ENCODE results near the gene SLC12A4.
"Not testable (repeated sequence)": the region's sequence is repeated elsewhere in the genome, so short reads cannot be mapped to it uniquely, and the experiment has no call there.

SLC12A4 gene

DNA sequence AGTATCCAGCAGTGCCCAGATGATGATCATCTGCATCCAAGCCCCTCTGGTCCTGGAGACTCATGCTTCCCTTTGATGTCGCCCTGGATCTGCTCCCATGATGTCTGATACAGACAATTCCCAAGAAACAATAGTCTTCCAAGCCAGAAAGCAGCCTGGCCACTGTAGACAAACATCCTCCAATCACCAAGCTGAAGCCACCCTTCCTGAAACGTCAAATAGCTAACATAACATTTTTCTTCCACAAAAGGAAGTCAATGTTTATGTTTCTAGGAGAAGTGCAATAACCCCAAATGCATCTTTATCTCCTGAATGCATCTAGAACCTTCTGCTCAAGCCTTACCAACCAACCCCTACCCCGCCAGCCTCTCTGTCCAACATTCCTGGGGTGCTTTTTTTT lies 32.0 kb upstream of the SLC12A4 start:
- TF ChIP-seq FOXP2 (optimal IDR thresholded peaks at IDR 0.05; ENCODE audit: control extremely low read depth, extremely low read length, insufficient read depth) (no peak), POLR2AphosphoS5 (IDR thresholded peaks at IDR 0.05; ENCODE audit: borderline replicate concordance, low read depth, low read length) (no peak), EZH2 (IDR thresholded peaks at IDR 0.05) (no peak)
- no peak overlapping the region for H3K9ac ChIP-seq (ENCODE audit: insufficient read length)
- H3K9me3 ChIP-seq (ENCODE audit: low read depth, low read length) = no peaks in the 10 kb centered on the region
- no peaks in the 10 kb centered on the region for H3K36me3 ChIP-seq (ENCODE audit: insufficient read depth, low read length)
- no peak overlapping the region for H3K4me3 ChIP-seq
- DNase-seq (ENCODE audit: low read depth, low spot score) = no peak
- no peak overlapping the region for H3K27ac ChIP-seq

GRCh38 chr16:67999985-68000384 lies 31.5 kb upstream of the SLC12A4 start:
- no peaks in the 10 kb centered on the region for H3K36me3 ChIP-seq (ENCODE audit: insufficient read depth, low read length)
- H3K9ac ChIP-seq (ENCODE audit: insufficient read length) = no peak overlapping the region
- no peak for TF ChIP-seq EZH2 (IDR thresholded peaks at IDR 0.05)
- TF ChIP-seq FOXP2 (optimal IDR thresholded peaks at IDR 0.05; ENCODE audit: control extremely low read depth, extremely low read length, insufficient read depth) = no peak
- no peak for TF ChIP-seq POLR2AphosphoS5 (IDR thresholded peaks at IDR 0.05; ENCODE audit: borderline replicate concordance, low read depth, low read length)
- H3K27ac ChIP-seq = no peak overlapping the region
- no peaks in the 10 kb centered on the region for H3K9me3 ChIP-seq (ENCODE audit: low read depth, low read length)
- DNase-seq (ENCODE audit: low read depth, low spot score) = no peak
- no peak overlapping the region for H3K4me3 ChIP-seq

DNA sequence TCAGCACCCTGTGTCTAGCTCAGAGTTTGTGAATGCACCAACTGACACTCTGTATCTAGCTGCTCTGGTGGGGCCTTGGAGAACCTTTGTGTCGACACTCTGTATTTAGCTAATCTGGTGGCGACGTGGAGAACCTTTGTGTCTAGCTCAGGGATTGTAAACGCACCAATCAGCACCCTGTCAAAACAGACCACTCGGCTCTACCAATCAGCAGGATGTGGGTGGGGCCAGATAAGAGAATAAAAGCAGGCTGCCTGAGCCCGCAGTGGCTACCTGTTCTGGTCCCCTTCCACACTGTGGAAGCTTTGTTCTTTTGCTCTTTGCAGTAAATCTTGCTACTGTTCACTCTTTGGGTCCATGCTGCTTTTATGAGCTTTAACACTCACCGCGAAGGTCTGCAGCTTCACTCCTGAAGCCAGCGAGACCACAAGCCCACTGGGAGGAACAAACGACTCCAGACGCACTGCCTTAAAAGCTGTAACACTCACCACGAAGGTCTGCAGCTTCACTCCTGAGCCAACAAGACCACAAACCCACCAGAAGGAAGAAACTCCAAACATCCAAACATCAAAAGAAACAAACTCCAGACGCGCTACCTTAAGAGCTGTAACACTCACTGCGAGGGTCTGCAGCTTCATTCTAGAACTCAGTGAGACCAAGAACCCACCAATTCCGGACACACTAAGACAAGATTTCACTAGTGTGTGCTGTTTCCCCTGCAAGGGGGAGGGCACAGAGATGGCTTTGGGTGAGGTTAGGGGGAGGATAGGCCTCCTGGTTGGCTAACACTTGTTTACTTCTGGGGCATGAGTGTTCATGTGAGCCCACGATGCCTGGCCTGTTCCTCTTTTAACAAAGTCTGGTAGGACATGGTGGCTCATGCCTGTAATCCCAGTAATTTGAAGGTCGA lies 30.6 kb upstream of the SLC12A4 start, which contains the start of gene DPEP2:
Gene DPEP2 (minus strand): TSS at position 706 of the 910 bp plus-strand sequence. CDS start 6,272 bp downstream, outside the sequence.
- not testable (repeated sequence) for H3K9me3 ChIP-seq (ENCODE audit: low read depth, low read length); DNase-seq (ENCODE audit: low read depth, low spot score); H3K27ac ChIP-seq; H3K9ac ChIP-seq (ENCODE audit: insufficient read length); H3K4me3 ChIP-seq; H3K36me3 ChIP-seq (ENCODE audit: insufficient read depth, low read length)

DNA sequence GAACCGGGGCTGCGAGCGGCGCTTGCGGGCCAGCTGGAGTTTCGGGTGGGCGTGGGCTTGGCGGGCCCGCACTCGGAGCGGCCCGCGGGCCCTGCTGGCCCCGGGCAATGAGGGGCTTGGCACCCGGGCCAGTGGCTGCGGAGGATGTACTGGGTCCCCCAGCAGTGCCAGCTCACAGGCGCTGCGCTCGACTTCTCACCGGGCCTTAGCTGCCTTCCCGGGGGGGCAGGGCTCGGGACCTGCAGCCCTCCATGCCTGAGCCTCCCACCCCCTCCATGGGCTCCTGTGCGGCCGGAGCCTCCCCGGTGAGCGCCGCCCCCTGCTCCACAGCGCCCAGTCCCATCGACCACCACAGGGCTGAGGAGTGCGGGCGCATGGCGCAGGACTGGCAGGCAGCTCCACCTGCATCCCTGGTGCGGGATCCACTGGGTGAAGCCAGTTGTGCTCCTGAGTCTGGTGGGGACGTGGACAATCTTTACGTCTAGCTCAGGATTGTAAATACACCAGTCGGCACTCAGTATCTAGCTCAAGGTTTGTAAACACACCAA lies 29.9 kb upstream of the SLC12A4 start:
- DNase-seq (ENCODE audit: low read depth, low spot score) = not testable (repeated sequence)

GRCh38 chr16:67996666-67997065 lies 28.2 kb upstream of the SLC12A4 start:
- H3K9ac ChIP-seq (ENCODE audit: insufficient read length) = no peak overlapping the region
- TF ChIP-seq POLR2AphosphoS5 (IDR thresholded peaks at IDR 0.05; ENCODE audit: borderline replicate concordance, low read depth, low read length) (no peak), EZH2 (IDR thresholded peaks at IDR 0.05) (no peak), FOXP2 (optimal IDR thresholded peaks at IDR 0.05; ENCODE audit: control extremely low read depth, extremely low read length, insufficient read depth) (no peak)

More for the DNA sequence above, 29.9 kb upstream of the SLC12A4 start:
- H3K36me3 ChIP-seq (ENCODE audit: insufficient read depth, low read length); H3K4me3 ChIP-seq; H3K9me3 ChIP-seq (ENCODE audit: low read depth, low read length); H3K27ac ChIP-seq; H3K9ac ChIP-seq (ENCODE audit: insufficient read length): not testable (repeated sequence)

GRCh38 chr16:67995423-67995822 lies 27.0 kb upstream of the SLC12A4 start:
- DNase-seq (ENCODE audit: low read depth, low spot score) = no peak
- TF ChIP-seq FOXP2 (optimal IDR thresholded peaks at IDR 0.05; ENCODE audit: control extremely low read depth, extremely low read length, insufficient read depth) = no peak
- H3K27ac ChIP-seq = no peak overlapping the region
- H3K9ac ChIP-seq (ENCODE audit: insufficient read length) = no peak overlapping the region
- no peaks in the 10 kb centered on the region for H3K36me3 ChIP-seq (ENCODE audit: insufficient read depth, low read length)
- H3K4me3 ChIP-seq = no peak overlapping the region
- no peaks in the 10 kb centered on the region for H3K9me3 ChIP-seq (ENCODE audit: low read depth, low read length)

More at GRCh38 chr16:67996666-67997065, 28.2 kb upstream of the SLC12A4 start:
- Histone ChIP-seq H3K27ac (no peak overlapping the region), H3K36me3 (ENCODE audit: insufficient read depth, low read length) (no peaks in the 10 kb centered on the region), H3K4me3 (no peak overlapping the region), H3K9me3 (ENCODE audit: low read depth, low read length) (no peaks in the 10 kb centered on the region)
- no peak for DNase-seq (ENCODE audit: low read depth, low spot score)

DNA sequence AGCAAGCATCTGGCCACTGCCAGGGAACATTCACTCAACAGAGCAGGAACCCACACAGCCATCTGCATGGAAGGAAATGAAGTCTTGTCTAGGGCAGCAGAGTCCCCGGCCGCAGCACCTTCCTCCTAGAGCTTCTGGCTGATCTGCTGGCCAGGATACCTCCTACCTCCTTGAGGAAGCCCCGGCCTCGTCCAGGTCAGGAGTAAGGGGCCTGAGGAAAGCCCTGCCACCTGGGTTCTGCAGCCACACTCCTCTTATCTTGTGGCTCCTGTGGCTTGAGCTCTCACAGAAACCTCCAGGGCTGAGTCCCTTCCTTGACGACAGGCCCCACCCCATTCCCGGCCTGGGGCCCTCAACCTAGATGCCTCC lies 25.6 kb upstream of the SLC12A4 start:
- H3K36me3 ChIP-seq (ENCODE audit: insufficient read depth, low read length); H3K9me3 ChIP-seq (ENCODE audit: low read depth, low read length); H3K27ac ChIP-seq; H3K4me3 ChIP-seq; H3K9ac ChIP-seq (ENCODE audit: insufficient read length); DNase-seq (ENCODE audit: low read depth, low spot score): not testable (repeated sequence)

DNA sequence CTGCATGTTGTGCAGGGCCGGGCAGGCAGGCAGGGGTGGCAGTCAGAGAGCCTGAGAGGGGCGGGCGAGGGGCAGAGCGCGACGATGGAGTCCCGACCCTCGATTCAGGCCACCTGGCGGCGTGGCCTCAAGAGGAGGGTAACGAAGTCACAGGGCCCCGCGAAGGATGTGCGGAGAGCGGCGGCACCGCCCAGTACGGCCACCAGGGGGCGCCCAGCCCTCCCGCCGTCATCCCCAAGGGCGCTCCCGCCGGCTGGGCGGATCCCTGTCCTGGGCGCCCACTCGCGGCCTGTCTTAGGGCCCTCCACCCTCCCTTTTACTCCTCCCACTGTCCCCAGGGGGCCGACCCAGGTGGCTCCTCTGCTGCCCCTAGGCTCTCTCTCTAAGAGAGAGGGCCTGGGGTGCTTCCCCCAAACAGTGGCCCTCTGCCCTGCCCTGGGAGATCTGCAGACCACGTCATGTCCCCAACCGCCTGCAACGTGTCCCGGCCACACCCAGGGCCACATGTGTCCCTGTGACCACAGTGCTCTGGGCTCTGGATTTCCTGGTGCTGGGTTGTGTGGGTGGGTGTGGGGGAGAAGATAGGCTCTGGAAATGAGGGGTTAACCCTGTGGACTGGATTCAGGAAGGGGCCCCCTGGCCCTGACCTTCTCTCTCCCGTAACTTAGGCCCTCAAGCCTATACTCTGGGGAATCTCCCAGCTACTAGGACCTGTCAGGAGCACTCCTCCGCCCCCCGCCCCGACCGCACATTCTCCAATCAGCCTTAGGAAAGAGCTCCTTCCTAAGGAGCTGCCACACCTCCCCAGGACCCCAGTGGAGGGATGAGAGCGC lies 25.0 kb upstream of the SLC12A4 start:
- no peak overlapping the region for H3K27ac ChIP-seq

More for the DNA sequence above, 25.0 kb upstream of the SLC12A4 start:
- TF ChIP-seq EZH2 (IDR thresholded peaks at IDR 0.05) = no peak
- TF ChIP-seq POLR2AphosphoS5 (IDR thresholded peaks at IDR 0.05; ENCODE audit: borderline replicate concordance, low read depth, low read length) = no peak
- no peak for TF ChIP-seq FOXP2 (optimal IDR thresholded peaks at IDR 0.05; ENCODE audit: control extremely low read depth, extremely low read length, insufficient read depth)
- no peak for DNase-seq (ENCODE audit: low read depth, low spot score)
- no peaks in the 10 kb centered on the region for H3K9me3 ChIP-seq (ENCODE audit: low read depth, low read length)
- H3K4me3 ChIP-seq = no peak overlapping the region
- H3K9ac ChIP-seq (ENCODE audit: insufficient read length) = no peak overlapping the region
- no peaks in the 10 kb centered on the region for H3K36me3 ChIP-seq (ENCODE audit: insufficient read depth, low read length)
